Activated T-cell treated with anti-CD3 and anti-CD28 coated beads for 1 hour (primary cell): ENCODE measurements around the gene OR14A16.

Experiments
- DNase-seq: peaks from one replicate; pipeline ENCODE4 v3.0.0-alpha.2; 2020; ENCODE audit warnings: low read depth

OR14A16 gene

GRCh38 chr1:247824023-247824422, at the start of gene OR14A16:
TSS of gene OR14A16 (minus strand) at chr1:247824119. CDS start at chr1:247815729, 8,390 bp downstream.
- DNase-seq = no peak

DNA sequence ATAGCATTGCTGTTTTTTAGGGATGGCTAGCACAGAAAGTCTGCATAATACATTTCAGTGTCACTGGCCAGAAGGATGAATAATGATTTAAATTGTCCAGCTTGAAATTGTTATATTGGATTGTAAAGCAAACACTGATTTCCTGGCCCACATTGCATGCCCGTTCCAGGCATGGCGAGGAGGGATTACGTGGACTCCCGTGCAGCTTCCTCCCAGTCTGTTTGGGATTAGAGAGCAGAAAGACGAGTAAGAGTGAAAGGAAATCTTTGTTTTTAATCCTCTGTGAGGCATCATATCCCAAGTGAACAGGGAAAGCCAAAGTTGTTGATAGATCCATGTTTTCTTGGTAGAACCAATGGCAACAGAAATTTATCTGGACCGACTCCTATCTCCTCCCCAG, 41.5 kb upstream of the OR14A16 start:
- no peak for DNase-seq

DNA sequence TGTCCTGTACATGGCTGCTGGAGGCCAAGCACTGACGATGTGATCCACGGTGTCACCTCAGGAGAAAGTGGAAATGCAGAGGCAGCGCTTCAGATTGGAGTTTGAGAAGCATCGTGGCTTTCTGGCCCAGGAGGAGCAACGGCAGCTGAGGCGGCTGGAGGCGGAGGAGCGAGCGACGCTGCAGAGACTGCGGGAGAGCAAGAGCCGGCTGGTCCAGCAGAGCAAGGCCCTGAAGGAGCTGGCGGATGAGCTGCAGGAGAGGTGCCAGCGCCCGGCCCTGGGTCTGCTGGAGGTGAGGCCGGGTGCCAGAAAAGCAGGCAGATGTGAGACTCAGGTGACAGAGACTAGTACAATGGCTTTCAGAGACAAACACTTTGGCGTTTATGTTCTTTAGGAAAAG, 40.7 kb upstream of the OR14A16 start:
- no peak for DNase-seq

DNA sequence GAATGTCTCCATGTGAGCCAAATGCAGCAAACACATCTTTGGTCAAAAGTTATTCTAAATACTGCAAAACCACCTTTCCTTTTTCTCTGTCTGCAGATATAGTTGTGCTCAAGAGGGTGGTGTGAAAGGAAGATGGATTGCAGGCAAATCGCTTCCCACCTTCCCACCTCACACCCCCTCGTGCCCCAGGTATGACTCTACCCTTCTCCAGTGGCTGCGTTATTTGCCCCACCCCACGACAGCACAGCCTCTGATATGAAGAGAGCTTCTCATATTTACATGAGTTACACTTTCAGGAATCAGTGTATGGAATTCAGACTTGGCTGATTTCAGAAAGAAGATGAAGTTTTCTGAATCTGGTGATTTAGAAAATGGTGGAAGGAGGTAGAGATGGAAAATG, 38.8 kb upstream of the OR14A16 start:
- DNase-seq = no peak

DNA sequence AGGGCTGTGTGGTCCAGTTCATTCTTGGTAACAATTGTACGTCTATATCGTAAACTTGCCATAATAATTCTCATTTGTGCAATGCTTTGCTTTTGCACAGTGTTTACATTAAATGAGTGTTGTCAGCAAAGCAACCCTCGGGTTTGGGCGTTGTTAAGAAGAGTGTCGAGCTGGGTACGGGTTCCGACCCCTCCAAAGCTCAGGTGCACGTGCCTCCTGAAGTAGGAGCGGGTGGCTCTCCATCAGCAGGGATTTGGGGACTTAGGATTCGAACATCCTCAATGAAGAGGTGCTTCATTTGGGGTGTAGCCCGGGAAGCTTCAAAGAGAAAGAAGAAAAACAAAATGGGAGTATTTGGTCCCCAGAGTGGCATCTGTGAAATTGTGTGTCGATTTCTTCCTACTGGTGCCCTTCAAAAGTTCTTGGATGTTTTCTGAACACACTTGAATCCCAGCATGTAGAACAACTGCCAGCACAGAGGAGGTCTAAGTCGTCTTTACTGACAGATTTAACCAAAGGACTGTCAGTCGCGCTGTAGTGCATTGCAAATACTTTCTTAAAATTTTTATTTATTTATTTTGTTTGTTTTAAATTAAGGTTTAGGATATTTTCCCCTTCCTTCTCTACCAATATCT, 34.2 kb upstream of the OR14A16 start:
- no peak for DNase-seq

GRCh38 chr1:247857069-247857984, 33.4 kb upstream of the OR14A16 start, which contains the start of gene TRIM58:
TSS of gene TRIM58 (plus strand) at chr1:247857187. CDS start at chr1:247857247, 60 bp downstream.
- DNase-seq = no peak

GRCh38 chr1:247855911-247856310, 32.0 kb upstream of the OR14A16 start:
- DNase-seq = no peak

GRCh38 chr1:247854899-247855545, 31.1 kb upstream of the OR14A16 start:
- DNase-seq = no peak

DNA sequence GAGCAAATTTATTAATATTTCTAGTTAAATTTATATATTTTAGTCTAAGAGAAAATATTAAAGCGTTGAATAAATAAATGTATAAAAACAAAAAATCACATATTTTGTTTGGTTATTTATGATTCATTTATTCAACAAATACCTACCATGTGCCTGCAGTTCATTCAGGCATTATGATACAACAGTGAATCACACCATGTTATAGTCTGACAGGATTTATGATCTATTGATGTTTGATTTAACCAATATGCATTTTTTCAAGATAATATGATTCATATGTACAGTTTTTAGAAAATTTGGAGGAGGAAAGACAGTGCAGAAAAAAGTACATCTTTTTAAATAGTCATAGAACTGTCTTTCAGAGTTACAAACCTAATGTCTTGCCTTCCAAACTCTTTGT, 25.7 kb upstream of the OR14A16 start:
- no peak for DNase-seq

- no peak for DNase-seq
Measured at GRCh38 chr1:247848346-247848745, 24.4 kb upstream of the OR14A16 start.

DNA sequence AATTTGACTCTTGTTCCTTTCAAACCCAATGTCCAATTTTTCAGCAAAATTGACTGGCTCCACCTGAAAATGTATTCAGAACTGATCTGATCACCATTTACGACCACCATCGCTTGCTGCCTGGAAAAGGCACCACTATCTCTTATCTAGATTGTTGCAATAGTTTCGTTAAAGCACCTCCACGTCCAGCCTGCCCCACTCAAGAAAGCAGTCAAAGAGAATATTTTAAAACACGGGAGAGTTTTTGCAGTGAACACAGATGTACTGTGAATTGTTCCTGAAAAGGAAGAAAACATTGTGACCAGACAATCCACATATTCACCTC, 21.7 kb upstream of the OR14A16 start:
- no peak for DNase-seq

GRCh38 chr1:247845011-247845692, 21.2 kb upstream of the OR14A16 start:
- DNase-seq = no peak

DNA sequence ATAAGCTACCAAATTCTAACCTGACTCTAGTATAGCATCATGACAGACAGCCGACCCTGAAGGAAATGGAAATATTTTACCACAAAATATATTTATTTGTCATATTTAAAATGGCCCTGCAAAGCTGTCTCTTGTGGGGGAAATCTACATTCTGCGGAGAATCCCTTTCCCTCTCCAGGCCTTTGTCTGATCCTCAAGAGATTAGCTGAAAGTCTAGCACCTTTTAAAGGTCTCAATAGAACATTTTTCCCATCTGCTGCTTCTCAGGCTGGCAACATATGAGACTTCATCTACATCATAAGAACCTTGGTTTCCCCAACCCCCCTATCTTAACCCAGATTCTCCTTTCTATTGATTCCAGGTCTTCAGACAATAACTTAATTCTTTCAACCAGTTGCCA, 19.5 kb upstream of the OR14A16 start:
- no peak for DNase-seq

DNA sequence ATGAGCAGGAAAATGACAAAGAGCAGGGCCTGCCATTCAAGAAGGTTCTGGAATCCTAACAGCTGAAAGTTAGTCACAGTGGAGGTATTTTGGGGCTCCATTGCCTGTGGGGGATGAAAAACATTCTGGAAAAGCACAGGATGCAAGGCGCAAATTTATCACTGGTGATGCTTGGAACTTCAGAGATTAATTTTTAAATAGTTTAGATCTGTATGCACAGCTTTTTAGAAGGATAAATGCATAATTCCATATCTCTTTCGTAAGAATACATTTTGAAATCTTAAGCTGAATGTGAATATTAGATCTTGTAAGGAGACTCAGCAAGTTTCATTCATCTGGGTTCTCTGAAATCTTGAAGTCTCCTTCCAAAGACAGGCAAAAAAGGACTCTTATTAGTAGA, 17.9 kb upstream of the OR14A16 start, which contains the start of gene OR11L1:
Gene OR11L1, minus strand, starts transcription at position 101 of the 400 bp plus-strand sequence. Its CDS starts 0 bp downstream, at position 101.
- DNase-seq = no peak

DNA sequence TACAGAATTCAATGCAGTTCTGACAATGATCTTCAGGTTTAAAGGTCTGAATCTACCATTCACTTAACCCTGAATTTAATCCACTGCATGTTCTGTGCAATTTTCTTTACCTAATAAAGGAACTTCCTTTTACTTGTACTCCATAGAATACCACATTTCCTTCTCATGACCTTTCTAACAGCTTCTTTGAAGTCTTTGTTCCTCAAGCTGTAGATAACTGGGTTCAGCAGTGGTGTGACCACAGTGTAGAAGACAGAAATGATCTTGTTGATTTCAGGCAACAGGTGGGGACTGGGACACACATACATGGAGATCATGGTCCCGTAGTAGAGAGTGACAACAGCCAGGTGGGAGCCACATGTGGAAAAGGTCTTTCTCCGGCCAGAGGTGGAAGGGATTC, 16.9 kb upstream of the OR14A16 start:
- no peak for DNase-seq

DNA sequence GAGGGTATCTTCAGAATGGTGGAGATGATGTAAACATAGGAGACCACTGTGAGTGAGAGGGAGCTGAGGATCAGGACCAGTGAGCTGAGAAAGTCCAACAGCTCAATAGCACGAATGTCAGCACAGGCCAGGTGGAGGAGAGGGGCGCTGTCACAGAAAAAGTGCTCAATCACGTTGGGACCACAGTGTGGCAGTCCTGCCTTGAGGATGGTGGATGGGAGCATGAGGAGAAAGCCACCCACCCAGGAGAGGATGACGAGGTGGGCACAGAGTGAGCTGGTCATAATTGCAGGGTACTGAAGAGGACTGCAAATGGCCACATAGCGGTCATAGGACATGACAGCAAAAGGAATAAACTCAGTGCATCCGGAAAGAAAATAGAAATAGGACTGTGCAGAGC, 9.7 kb upstream of the OR14A16 start:
- no peak for DNase-seq

DNA sequence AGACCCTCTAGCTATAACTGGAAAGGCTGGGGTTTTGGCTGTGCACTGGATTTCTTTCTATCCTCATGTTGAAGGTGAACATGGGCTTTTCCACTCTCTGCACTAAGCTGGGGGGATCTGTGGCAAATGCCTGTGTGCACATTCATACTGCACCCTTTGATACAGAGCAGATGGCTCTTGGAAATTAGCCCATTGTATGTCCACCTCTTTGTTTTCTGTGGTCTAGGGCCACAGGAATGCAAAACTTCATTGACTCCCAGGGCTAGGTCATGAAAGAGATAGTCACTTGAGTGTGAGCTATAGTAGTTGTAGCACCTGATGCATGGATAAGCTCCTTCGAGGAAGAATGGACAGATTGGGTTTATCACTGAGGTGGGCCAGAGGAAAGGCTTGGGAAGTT, 5.7 kb upstream of the OR14A16 start:
- no peak for DNase-seq

DNA sequence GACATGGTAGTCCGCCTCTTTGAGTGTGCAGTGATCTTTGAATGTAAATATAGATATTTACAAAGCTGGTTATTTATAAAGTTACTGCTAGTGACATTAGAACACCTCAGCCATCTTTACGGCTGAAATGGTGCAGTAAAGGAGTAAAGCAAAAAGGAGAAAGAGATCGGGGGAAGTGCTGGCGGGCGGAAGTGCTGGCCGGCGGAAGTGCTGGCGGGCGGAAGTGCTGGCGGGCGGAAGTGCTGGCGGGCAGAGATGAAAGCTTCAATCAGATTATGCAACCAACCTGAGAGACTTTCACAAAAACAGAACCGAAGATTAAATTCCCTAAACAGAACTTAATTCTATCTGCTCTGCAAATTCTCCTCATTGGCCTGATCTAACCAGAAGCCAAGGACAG, 1.4 kb upstream of the OR14A16 start:
- no peak for DNase-seq

DNA sequence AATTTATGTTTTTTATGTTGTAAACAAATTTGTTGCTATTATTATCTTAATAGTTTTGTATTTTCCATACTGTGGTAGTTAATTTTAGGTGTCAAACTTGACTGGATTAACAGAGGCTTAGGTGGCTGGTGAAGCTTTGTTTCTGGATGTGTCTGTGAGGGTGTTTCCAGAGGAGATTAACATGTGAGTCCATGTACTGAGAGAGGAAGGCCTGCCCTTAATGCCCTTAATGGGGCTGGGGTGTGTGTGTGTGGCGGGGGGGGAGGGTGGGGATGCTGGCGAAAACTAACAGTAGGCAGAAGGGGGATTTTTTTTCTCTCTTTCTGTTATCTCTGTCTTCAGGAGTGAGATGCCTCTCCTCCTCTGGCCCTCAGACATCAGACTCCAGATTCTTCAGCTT, 1.9 kb downstream of the OR14A16 start:
- DNase-seq = no peak

- DNase-seq = no peak
Measured at GRCh38 chr1:247812637-247813036, 11.3 kb downstream of the OR14A16 start.

DNA sequence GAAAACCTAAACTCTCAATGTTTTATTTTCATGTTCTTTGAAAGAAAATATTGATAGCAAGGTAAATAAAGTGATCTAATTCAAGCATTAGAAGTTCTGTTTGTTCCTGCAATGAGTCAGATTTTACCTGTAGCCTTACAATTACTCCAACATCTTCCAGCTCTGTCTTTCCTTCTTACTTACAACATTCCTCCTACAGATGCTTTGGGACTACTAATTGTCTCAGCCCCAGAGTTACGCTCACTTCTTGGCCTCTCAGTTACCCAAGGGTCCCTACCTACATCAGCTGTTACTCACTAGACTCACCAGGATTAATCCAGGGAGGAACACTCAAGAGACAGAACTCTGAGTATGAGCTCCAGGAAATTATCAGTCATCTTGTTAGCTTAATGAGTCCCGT, 26.4 kb downstream of the OR14A16 start:
- no peak for DNase-seq

DNA sequence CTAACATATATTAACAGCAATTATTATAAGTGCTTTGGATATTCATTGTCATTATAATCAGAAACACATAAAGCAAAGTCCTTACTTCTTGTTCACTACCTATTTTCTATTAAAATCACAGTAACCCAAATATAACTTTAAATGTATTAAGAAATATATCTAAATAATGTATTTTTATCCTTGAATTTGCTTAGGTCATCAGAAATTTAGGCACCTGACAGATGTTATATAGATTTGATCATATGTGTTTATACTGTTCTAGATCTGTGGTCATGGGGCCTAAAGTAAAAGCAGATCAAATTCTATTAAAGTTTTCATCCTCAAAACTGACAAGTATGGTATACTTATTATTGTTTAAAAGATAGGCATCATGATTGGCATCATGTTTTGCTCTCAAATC, 54.3 kb downstream of the OR14A16 start:
- DNase-seq = no peak
